ENCODE measurements around the gene CCNK.

Gene CCNK

GRCh38 chr14:99529899-99530298 is 48.7 kb downstream of the CCNK start:
- Histone ChIP-seq H3K4me1 (peaks cover 13% of the 10 kb centered on the region), H3K4me3 (ENCODE audit: low read depth, low read length) (no peak overlapping the region), H3K9me3 (no peaks in the 10 kb centered on the region), H3K36me3 (peaks cover 27% of the 10 kb centered on the region), H3K27me3 (no peaks in the 10 kb centered on the region)
- no peak for DNase-seq
- TF ChIP-seq, protein P1, sequence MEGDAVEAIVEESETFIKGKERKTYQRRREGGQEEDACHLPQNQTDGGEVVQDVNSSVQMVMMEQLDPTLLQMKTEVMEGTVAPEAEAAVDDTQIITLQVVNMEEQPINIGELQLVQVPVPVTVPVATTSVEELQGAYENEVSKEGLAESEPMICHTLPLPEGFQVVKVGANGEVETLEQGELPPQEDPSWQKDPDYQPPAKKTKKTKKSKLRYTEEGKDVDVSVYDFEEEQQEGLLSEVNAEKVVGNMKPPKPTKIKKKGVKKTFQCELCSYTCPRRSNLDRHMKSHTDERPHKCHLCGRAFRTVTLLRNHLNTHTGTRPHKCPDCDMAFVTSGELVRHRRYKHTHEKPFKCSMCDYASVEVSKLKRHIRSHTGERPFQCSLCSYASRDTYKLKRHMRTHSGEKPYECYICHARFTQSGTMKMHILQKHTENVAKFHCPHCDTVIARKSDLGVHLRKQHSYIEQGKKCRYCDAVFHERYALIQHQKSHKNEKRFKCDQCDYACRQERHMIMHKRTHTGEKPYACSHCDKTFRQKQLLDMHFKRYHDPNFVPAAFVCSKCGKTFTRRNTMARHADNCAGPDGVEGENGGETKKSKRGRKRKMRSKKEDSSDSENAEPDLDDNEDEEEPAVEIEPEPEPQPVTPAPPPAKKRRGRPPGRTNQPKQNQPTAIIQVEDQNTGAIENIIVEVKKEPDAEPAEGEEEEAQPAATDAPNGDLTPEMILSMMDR (IDR thresholded peaks at IDR 0.05; ENCODE audit: low read depth, low read length) = no peak

GRCh38 chr14:99530407-99531155 is 49.4 kb downstream of the CCNK start:
- TF ChIP-seq, protein P1 (IDR thresholded peaks at IDR 0.05; ENCODE audit: low read depth, low read length) = no peak
- H3K27me3 ChIP-seq = no peaks in the 10 kb centered on the region
- H3K36me3 ChIP-seq = peaks cover 32% of the 10 kb centered on the region
- peaks cover 8% of the 10 kb centered on the region; the same call in 1 of the 2 replicates for H3K4me1 ChIP-seq
- H3K4me3 ChIP-seq (ENCODE audit: low read depth, low read length) = no peak overlapping the region
- no peaks in the 10 kb centered on the region for H3K9me3 ChIP-seq
- no peak for DNase-seq

GRCh38 chr14:99531251-99532096 is 50.3 kb downstream of the CCNK start:
- H3K4me3 ChIP-seq (ENCODE audit: low read depth, low read length) = no peak overlapping the region
- peaks cover 30% of the 10 kb centered on the region for H3K36me3 ChIP-seq
- TF ChIP-seq, protein P1 (IDR thresholded peaks at IDR 0.05; ENCODE audit: low read depth, low read length) = no peak
- no peak for DNase-seq
- H3K27me3 ChIP-seq = no peaks in the 10 kb centered on the region
- H3K4me1 ChIP-seq = peaks cover under 1% of the 10 kb centered on the region; the same call in 1 of the 2 replicates
- no peaks in the 10 kb centered on the region for H3K9me3 ChIP-seq

GRCh38 chr14:99532310-99532709 is 51.1 kb downstream of the CCNK start:
- H3K4me1 ChIP-seq = peaks cover 7% of the 10 kb centered on the region
- no peak for DNase-seq
- H3K4me3 ChIP-seq (ENCODE audit: low read depth, low read length) = no peak overlapping the region
- H3K36me3 ChIP-seq = peaks cover 28% of the 10 kb centered on the region
- H3K27me3 ChIP-seq = no peaks in the 10 kb centered on the region
- no peaks in the 10 kb centered on the region for H3K9me3 ChIP-seq
- TF ChIP-seq, protein P1 (IDR thresholded peaks at IDR 0.05; ENCODE audit: low read depth, low read length) = no peak

DNA sequence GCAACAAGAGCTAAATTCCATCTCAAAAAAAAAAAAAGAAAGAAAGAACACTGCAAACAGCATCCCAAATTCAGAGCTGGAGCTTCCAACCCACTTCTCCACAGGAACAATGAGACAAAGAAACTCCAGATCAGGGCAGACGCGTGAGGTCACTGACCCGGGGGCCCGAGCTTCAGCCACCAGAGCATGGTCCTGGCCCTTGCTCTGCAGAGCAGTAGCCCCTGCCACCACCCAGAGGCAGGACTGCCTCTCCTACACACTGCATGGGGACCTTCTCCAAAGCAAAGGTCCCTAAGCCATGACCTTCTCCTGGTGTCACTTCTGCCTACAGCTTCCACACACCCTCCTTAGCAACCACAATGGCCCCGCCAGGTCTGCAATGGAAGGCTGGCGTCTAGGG is 53.1 kb downstream of the CCNK start:
- Histone ChIP-seq H3K36me3 (peaks cover 27% of the 10 kb centered on the region), H3K4me1 (peaks cover 26% of the 10 kb centered on the region), H3K4me3 (ENCODE audit: low read depth, low read length) (no peak overlapping the region), H3K27me3 (no peaks in the 10 kb centered on the region), H3K9me3 (no peaks in the 10 kb centered on the region)
- TF ChIP-seq, protein P1 (IDR thresholded peaks at IDR 0.05; ENCODE audit: low read depth, low read length) = no peak
- DNase-seq = no peak

Measured in BE2C (cell line).